Measurements from ENCODE around the gene DNMT3A. TPM values are rescaled to one million over a fixed set of nuclear protein-coding genes. Genes with fewer than 3 reads are reported as not detected.

The DNMT3A gene
- total and polyA plus RNA-seq, 2 experiments from 2014 or later, result 47.2 to 80.4 TPM

- Histone ChIP-seq H3K27ac (ENCODE audit: low read depth) (no peak overlapping the region), H3K36me3 (ENCODE audit: insufficient read depth) (no peaks in the 10 kb centered on the region)
- no peak overlapping the region for H3K27ac Mint-ChIP-seq
Observed at GRCh38 chr2:25338401-25338800, 3.3 kb downstream of the DNMT3A start.

More at GRCh38 chr2:25338401-25338800, 3.3 kb downstream of the DNMT3A start:
- Histone ChIP-seq H3K27me3 (ENCODE audit: insufficient read depth) (peaks cover 10% of the 10 kb centered on the region), H3F3A (replicated peaks; ENCODE audit: low read depth) (peaks cover 16% of the 10 kb centered on the region; the same call in 1 of the 2 replicates), H3K4me1 (ENCODE audit: insufficient read depth) (peaks cover 43% of the 10 kb centered on the region), H3K9me2 (ENCODE audit: insufficient read depth) (no peaks in the 10 kb centered on the region), H4K20me1 (replicated peaks; ENCODE audit: insufficient read depth) (no peaks in the 10 kb centered on the region; the same call in 1 of the 2 replicates), H3K79me2 (replicated peaks; ENCODE audit: insufficient read depth) (0 out of 2 replicates have a peak, but pooled peaks cover 3% of the 10 kb centered on the region), H2AFZ (no peak overlapping the region), H3K4me3 (no peak overlapping the region), H3K4me2 (no peak overlapping the region)
- Mint-ChIP-seq H3K4me1 (peaks cover 58% of the 10 kb centered on the region), H3K9me3 (no peaks in the 10 kb centered on the region), H3K4me3 (no peak overlapping the region; the same call in 2 of the 3 replicates), H3K36me3 (ENCODE audit: low read depth) (no peaks in the 10 kb centered on the region), H3K27me3 (ENCODE audit: insufficient read depth, low read depth, poor library complexity) (peaks cover 18% of the 10 kb centered on the region)
- no peak for ATAC-seq
- no peak for DNase-seq (ENCODE audit: low spot score)
- TF ChIP-seq, protein P1, sequence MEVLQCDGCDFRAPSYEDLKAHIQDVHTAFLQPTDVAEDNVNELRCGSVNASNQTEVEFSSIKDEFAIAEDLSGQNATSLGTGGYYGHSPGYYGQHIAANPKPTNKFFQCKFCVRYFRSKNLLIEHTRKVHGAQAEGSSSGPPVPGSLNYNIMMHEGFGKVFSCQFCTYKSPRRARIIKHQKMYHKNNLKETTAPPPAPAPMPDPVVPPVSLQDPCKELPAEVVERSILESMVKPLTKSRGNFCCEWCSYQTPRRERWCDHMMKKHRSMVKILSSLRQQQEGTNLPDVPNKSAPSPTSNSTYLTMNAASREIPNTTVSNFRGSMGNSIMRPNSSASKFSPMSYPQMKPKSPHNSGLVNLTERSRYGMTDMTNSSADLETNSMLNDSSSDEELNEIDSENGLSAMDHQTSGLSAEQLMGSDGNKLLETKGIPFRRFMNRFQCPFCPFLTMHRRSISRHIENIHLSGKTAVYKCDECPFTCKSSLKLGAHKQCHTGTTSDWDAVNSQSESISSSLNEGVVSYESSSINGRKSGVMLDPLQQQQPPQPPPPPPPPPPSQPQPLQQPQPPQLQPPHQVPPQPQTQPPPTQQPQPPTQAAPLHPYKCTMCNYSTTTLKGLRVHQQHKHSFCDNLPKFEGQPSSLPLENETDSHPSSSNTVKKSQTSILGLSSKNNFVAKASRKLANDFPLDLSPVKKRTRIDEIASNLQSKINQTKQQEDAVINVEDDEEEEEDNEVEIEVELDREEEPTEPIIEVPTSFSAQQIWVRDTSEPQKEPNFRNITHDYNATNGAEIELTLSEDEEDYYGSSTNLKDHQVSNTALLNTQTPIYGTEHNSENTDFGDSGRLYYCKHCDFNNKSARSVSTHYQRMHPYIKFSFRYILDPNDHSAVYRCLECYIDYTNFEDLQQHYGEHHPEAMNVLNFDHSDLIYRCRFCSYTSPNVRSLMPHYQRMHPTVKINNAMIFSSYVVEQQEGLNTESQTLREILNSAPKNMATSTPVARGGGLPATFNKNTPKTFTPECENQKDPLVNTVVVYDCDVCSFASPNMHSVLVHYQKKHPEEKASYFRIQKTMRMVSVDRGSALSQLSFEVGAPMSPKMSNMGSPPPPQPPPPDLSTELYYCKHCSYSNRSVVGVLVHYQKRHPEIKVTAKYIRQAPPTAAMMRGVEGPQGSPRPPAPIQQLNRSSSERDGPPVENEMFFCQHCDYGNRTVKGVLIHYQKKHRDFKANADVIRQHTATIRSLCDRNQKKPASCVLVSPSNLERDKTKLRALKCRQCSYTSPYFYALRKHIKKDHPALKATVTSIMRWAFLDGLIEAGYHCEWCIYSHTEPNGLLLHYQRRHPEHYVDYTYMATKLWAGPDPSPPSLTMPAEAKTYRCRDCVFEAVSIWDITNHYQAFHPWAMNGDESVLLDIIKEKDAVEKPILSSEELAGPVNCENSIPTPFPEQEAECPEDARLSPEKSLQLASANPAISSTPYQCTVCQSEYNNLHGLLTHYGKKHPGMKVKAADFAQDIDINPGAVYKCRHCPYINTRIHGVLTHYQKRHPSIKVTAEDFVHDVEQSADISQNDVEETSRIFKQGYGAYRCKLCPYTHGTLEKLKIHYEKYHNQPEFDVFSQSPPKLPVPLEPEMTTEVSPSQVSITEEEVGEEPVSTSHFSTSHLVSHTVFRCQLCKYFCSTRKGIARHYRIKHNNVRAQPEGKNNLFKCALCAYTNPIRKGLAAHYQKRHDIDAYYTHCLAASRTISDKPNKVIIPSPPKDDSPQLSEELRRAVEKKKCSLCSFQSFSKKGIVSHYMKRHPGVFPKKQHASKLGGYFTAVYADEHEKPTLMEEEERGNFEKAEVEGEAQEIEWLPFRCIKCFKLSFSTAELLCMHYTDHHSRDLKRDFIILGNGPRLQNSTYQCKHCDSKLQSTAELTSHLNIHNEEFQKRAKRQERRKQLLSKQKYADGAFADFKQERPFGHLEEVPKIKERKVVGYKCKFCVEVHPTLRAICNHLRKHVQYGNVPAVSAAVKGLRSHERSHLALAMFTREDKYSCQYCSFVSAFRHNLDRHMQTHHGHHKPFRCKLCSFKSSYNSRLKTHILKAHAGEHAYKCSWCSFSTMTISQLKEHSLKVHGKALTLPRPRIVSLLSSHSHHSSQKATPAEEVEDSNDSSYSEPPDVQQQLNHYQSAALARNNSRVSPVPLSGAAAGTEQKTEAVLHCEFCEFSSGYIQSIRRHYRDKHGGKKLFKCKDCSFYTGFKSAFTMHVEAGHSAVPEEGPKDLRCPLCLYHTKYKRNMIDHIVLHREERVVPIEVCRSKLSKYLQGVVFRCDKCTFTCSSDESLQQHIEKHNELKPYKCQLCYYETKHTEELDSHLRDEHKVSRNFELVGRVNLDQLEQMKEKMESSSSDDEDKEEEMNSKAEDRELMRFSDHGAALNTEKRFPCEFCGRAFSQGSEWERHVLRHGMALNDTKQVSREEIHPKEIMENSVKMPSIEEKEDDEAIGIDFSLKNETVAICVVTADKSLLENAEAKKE (CRISPR knock-in tag; IDR thresholded peaks at IDR 0.05), result no peak
- TF ChIP-seq CREB1 (CRISPR knock-in tag; IDR thresholded peaks at IDR 0.05; ENCODE audit: low read depth) (no peak), EZH2phosphoT487 (IDR thresholded peaks at IDR 0.05; ENCODE audit: unreplicated experiment) (no peak), POLR2AphosphoS5 (IDR thresholded peaks at IDR 0.05; ENCODE audit: low read depth) (no peak), REST (IDR thresholded peaks at IDR 0.05; ENCODE audit: unreplicated experiment) (no peak), NANOG (IDR thresholded peaks at IDR 0.05; ENCODE audit: borderline replicate concordance) (no peak)
- TF ChIP-seq, protein P2, sequence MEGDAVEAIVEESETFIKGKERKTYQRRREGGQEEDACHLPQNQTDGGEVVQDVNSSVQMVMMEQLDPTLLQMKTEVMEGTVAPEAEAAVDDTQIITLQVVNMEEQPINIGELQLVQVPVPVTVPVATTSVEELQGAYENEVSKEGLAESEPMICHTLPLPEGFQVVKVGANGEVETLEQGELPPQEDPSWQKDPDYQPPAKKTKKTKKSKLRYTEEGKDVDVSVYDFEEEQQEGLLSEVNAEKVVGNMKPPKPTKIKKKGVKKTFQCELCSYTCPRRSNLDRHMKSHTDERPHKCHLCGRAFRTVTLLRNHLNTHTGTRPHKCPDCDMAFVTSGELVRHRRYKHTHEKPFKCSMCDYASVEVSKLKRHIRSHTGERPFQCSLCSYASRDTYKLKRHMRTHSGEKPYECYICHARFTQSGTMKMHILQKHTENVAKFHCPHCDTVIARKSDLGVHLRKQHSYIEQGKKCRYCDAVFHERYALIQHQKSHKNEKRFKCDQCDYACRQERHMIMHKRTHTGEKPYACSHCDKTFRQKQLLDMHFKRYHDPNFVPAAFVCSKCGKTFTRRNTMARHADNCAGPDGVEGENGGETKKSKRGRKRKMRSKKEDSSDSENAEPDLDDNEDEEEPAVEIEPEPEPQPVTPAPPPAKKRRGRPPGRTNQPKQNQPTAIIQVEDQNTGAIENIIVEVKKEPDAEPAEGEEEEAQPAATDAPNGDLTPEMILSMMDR (conservative IDR thresholded peaks at IDR 0.05; ENCODE audit: low read depth in 2 of 2), result no peak

All from GM23338 (cell line).